GM12872 (cell line): Measurements from ENCODE around the gene NPHP4.

Experiments
- CTCF ChIP-seq: IDR thresholded peaks from 3 replicates; pipeline ENCODE4 v1.5.1; 2011; ENCODE audit warnings: low read depth, mild to moderate bottlenecking, low read length, moderate library complexity; ENCODE audit not compliant: insufficient read depth

Gene NPHP4

GRCh38 chr1:5994713-5995621, 2.7 kb upstream of the NPHP4 start:
- TF ChIP-seq CTCF, result 0 out of 3 replicates have a peak, but pooled peaks have one; percentile 24

GRCh38 chr1:5993556-5994491, 1.6 kb upstream of the NPHP4 start:
- 0 out of 3 replicates have a peak, but pooled peaks have one; percentile 2 for TF ChIP-seq CTCF

- TF ChIP-seq CTCF, result no peak
These were observed 760 bp upstream of the NPHP4 start for GRCh38 chr1:5992814-5993555.

GRCh38 chr1:5991381-5992025, 722 bp downstream of the NPHP4 start:
- TF ChIP-seq CTCF, result no peak

GRCh38 chr1:5990913-5991312, 1.3 kb downstream of the NPHP4 start:
- TF ChIP-seq CTCF, result no peak

- no peak for TF ChIP-seq CTCF
These were observed 2.4 kb downstream of the NPHP4 start for GRCh38 chr1:5989731-5990271.
